GM12878 (cell line): ENCODE measurements around the gene EIF2D. TPM values are rescaled to one million over a fixed set of nuclear protein-coding genes. Genes with fewer than 3 reads are reported as not detected.

Experiments
- CUX1 ChIP-seq: IDR thresholded peaks from 2 replicates; pipeline ENCODE4 v1.6.1; 2012; ENCODE audit warnings: improper control_type of control experiment, low read depth, low read length; ENCODE audit not compliant: insufficient replicate concordance
- SMAD1 ChIP-seq: fragments of 450-650 bp; IDR thresholded peaks from 2 replicates; pipeline ENCODE4 v1.6.1; 2018; ENCODE audit warnings: mild to moderate bottlenecking, low read depth; ENCODE audit not compliant: partially characterized antibody
- ZBTB11 ChIP-seq: fragments of 450-650 bp; formaldehyde crosslinking; IDR thresholded peaks from 2 replicates; pipeline ENCODE4 v1.5.0; 2022; ENCODE audit warnings: mild to moderate bottlenecking, missing genetic modification characterization
- polyA plus RNA-seq, 11 experiments: library from polyadenylated mRNA; depleted of rRNA in 4 of 11; unstranded in 6 of 11; stranded (reverse) in 5 of 11; fragments of >200 nt; fragmentation: Nextera tagmentation in 4 of 11; fragmentation: Illumina TruSeq in 1 of 11; extraction: Ambion mirVana in 4 of 11; extraction: Trizol in 1 of 11; gene quantifications; 1 replicate in 1 of 11; 2 replicates in 10 of 11; pipeline versions ENCODE4 v1.2.1 to v1.2.3, GENCODE V29; 2011 to 2016; ENCODE audit warnings: inconsistent platforms in 2 of 11, missing spikeins in 2 of 11, low read depth in 1 of 11
- total RNA-seq, 4 experiments: library from RNA; depleted of rRNA in 3 of 4; stranded (reverse); fragments of >200 nt in 3 of 4; fragmentation: Illumina TruSeq in 1 of 4; extraction: Trizol in 1 of 4; gene quantifications; 2 replicates each; pipeline versions ENCODE4 v1.2.1 to v1.2.3, GENCODE V29; 2013 to 2021
- TF ChIP-seq, protein P1 (sequence below): fragments of 450-650 bp; IDR thresholded peaks from 2 replicates; pipeline ENCODE4 v1.6.1; 2016; ENCODE audit warnings: mild to moderate bottlenecking

Gene EIF2D
- total and polyA plus RNA-seq, 10 of the 15 experiments (the other 5 are each of a cell fraction or from before 2014, with no cell fraction given), result 65.2 to 133 (median 79.0) TPM

- TF ChIP-seq, protein P1, sequence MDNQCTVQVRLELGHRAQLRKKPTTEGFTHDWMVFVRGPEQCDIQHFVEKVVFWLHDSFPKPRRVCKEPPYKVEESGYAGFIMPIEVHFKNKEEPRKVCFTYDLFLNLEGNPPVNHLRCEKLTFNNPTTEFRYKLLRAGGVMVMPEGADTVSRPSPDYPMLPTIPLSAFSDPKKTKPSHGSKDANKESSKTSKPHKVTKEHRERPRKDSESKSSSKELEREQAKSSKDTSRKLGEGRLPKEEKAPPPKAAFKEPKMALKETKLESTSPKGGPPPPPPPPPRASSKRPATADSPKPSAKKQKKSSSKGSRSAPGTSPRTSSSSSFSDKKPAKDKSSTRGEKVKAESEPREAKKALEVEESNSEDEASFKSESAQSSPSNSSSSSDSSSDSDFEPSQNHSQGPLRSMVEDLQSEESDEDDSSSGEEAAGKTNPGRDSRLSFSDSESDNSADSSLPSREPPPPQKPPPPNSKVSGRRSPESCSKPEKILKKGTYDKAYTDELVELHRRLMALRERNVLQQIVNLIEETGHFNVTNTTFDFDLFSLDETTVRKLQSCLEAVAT, result no peak
- TF ChIP-seq ZBTB11 (no peak), SMAD1 (no peak), CUX1 (no peak)
- TF ChIP-seq, all 136 proteins: peak for 0
Measured at GRCh38 chr1:206655471-206655882, 43.2 kb upstream of the EIF2D start (continued).
